Glutamatergic neuron (in vitro differentiated cells): ENCODE measurements around the gene TM4SF5. TPM values are rescaled to one million over a fixed set of nuclear protein-coding genes. Genes with fewer than 3 reads are reported as not detected.

ENCODE experiments used
- DNase-seq: peaks from one replicate; pipeline ENCODE4 v3.0.0; 2022
- H3K27ac Mint-ChIP-seq: one replicate; pipeline ENCODE4 v1.8.0; 2020; ENCODE audit warnings: mild to moderate bottlenecking, mixed read lengths, inconsistent platforms; ENCODE audit not compliant: unreplicated experiment
- H3K27me3 Mint-ChIP-seq: one replicate; pipeline ENCODE4 v1.8.0; 2020; ENCODE audit warnings: mild to moderate bottlenecking, moderate library complexity, mixed read lengths, inconsistent platforms; ENCODE audit not compliant: unreplicated experiment
- H3K36me3 Mint-ChIP-seq: one replicate; pipeline ENCODE4 v1.8.0; 2020; ENCODE audit warnings: mild to moderate bottlenecking, mixed read lengths, inconsistent platforms; ENCODE audit not compliant: unreplicated experiment
- H3K4me1 Mint-ChIP-seq: one replicate; pipeline ENCODE4 v1.8.0; 2020; ENCODE audit warnings: mild to moderate bottlenecking, low read depth, mixed read lengths, inconsistent platforms; ENCODE audit not compliant: unreplicated experiment
- H3K4me3 Mint-ChIP-seq: one replicate; pipeline ENCODE4 v1.8.0; 2020; ENCODE audit warnings: mild to moderate bottlenecking, mixed read lengths, inconsistent platforms; ENCODE audit not compliant: unreplicated experiment
- H3K9me3 Mint-ChIP-seq: one replicate; pipeline ENCODE4 v1.8.0; 2020; ENCODE audit warnings: mild to moderate bottlenecking, moderate library complexity, mixed read lengths, inconsistent platforms; ENCODE audit not compliant: unreplicated experiment
- CTCF ChIP-seq: fragments of 200-600 bp; sonication (generic); IDR thresholded peaks from one replicate; pipeline ENCODE4 v1.5.0; 2021; ENCODE audit not compliant: partially characterized antibody, unreplicated experiment
- total RNA-seq: library from RNA; stranded (reverse); fragmentation: NEBNext Ultra II Directional; extraction: Animal tissue kit (Norgen Biotek cat#: 25700); gene quantifications from one replicate; pipeline ENCODE4 v1.2.1, GENCODE V29; 2021; ENCODE audit not compliant: unreplicated experiment

The TM4SF5 gene
- total RNA-seq, 1 donor from 2014 or later, result not detected

DNA sequence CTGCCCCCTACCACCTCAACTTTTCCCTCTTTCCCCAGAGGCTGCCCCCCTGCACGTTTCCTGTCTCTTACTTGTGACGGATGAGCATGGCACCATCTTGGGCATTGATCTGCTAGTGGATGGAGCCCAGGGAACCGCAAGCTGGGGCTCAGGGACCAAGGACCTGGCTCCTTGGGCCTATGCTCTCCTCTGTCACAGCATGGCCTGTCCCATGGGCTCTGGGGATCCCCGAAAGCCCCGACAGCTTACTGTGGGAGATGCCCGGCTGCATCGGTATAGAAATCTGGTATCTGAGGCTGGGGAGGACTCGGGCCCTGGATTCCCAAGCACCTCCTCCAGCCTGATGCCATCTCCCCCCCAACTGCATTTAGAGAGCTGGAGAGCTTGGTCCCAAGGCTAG, 30.1 kb upstream of the TM4SF5 start:
- Mint-ChIP-seq H3K9me3 (peaks cover 2% of the 10 kb centered on the region), H3K36me3 (peaks cover 7% of the 10 kb centered on the region), H3K27ac (no peak overlapping the region), H3K4me3 (no peak overlapping the region), H3K27me3 (peaks cover 32% of the 10 kb centered on the region), H3K4me1 (no peaks in the 10 kb centered on the region)
- no peak for TF ChIP-seq CTCF
- DNase-seq, result no peak

- Mint-ChIP-seq H3K36me3 (peaks cover 7% of the 10 kb centered on the region), H3K4me1 (no peaks in the 10 kb centered on the region), H3K27me3 (peaks cover 29% of the 10 kb centered on the region), H3K9me3 (peaks cover 2% of the 10 kb centered on the region), H3K4me3 (no peak overlapping the region), H3K27ac (no peak overlapping the region)
- TF ChIP-seq CTCF, result no peak
- no peak for DNase-seq
Measured at GRCh38 chr17:4742133-4742532, 29.6 kb upstream of the TM4SF5 start.

DNA sequence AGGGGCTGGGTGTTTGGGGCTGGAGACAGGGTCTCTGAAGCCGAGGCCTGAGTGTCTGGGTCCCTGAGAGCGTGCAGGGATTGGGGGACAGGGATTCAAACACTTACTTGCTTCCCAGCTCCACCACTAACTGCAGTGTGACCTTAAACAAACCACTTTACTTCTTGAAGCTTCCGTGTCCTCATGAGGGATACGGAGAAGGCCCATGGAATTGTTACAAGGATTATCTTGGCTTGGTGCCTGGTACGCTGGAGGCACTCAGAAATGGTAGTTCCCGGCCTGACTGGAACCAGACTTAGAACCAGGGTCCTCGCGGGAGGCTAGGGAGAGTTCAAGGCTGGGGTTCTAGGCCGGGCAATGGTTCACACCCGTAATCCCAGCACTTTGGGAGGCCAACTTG, 29.1 kb upstream of the TM4SF5 start:
- Mint-ChIP-seq H3K36me3 (peaks cover 7% of the 10 kb centered on the region), H3K27me3 (peaks cover 29% of the 10 kb centered on the region), H3K9me3 (peaks cover 2% of the 10 kb centered on the region), H3K27ac (no peak overlapping the region), H3K4me1 (no peaks in the 10 kb centered on the region), H3K4me3 (no peak overlapping the region)
- no peak for DNase-seq
- TF ChIP-seq CTCF, result no peak

- Mint-ChIP-seq H3K4me1 (no peaks in the 10 kb centered on the region), H3K27me3 (peaks cover 27% of the 10 kb centered on the region), H3K27ac (no peak overlapping the region), H3K9me3 (peaks cover 2% of the 10 kb centered on the region), H3K36me3 (peaks cover 7% of the 10 kb centered on the region), H3K4me3 (no peak overlapping the region)
- DNase-seq, result no peak
- TF ChIP-seq CTCF, result no peak
Measured at GRCh38 chr17:4743216-4743615, 28.5 kb upstream of the TM4SF5 start.

- Mint-ChIP-seq H3K4me3 (no peak overlapping the region), H3K36me3 (peaks cover 7% of the 10 kb centered on the region), H3K27me3 (peaks cover 20% of the 10 kb centered on the region), H3K4me1 (no peaks in the 10 kb centered on the region), H3K27ac (no peak overlapping the region), H3K9me3 (peaks cover 2% of the 10 kb centered on the region)
- no peak for DNase-seq
- TF ChIP-seq CTCF, result no peak
Measured at GRCh38 chr17:4743898-4744297, 27.8 kb upstream of the TM4SF5 start.
